Measurements from ENCODE around the gene HERC2. TPM values are rescaled to one million over a fixed set of nuclear protein-coding genes. Genes with fewer than 3 reads are reported as not detected.

Gene HERC2
- total and polyA plus RNA-seq, 9 donors: 33.3 to 83.3 (median 48.9) TPM

DNA sequence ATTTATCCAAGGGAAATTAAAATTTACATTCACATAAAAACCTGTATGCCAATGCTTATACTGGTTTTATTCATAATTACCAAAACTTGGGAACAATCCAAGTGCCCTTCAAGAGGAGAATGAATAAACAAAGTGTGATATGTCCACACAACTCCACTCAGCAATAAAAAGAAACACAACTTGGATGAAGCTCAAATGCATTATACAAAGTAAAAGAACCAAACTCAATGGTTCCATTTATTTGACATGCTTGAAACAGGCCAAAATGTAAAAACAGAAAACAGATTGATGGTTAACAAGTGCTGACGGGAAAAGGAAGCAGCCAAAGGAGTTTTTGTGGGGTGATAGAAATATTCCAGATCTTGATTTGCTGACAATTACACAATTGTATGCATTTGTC, 246.4 kb downstream of the HERC2 start:
- H3K27me3 ChIP-seq: no peaks in the 10 kb centered on the region
- DNase-seq: no peak
- no peaks in the 10 kb centered on the region for H3K4me1 ChIP-seq (ENCODE audit: insufficient read depth)
- no peaks in the 10 kb centered on the region for H3K9me3 ChIP-seq
- TF ChIP-seq EP300 (IDR thresholded peaks at IDR 0.05): no peak
- TF ChIP-seq POLR2A (IDR thresholded peaks at IDR 0.05): no peak
- TF ChIP-seq, protein P1, sequence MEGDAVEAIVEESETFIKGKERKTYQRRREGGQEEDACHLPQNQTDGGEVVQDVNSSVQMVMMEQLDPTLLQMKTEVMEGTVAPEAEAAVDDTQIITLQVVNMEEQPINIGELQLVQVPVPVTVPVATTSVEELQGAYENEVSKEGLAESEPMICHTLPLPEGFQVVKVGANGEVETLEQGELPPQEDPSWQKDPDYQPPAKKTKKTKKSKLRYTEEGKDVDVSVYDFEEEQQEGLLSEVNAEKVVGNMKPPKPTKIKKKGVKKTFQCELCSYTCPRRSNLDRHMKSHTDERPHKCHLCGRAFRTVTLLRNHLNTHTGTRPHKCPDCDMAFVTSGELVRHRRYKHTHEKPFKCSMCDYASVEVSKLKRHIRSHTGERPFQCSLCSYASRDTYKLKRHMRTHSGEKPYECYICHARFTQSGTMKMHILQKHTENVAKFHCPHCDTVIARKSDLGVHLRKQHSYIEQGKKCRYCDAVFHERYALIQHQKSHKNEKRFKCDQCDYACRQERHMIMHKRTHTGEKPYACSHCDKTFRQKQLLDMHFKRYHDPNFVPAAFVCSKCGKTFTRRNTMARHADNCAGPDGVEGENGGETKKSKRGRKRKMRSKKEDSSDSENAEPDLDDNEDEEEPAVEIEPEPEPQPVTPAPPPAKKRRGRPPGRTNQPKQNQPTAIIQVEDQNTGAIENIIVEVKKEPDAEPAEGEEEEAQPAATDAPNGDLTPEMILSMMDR (IDR thresholded peaks at IDR 0.05): no peak
- intact Hi-C loops (cut with DNase I): no loop called here
- no peak overlapping the region for H3K27ac ChIP-seq
- WGBS, 3 donors: 51 to 58% (median 53%) methylated on average over 1 of the region's 1 CpG
- H3K4me3 ChIP-seq: no peak overlapping the region
- H3K36me3 ChIP-seq: no peaks in the 10 kb centered on the region

DNA sequence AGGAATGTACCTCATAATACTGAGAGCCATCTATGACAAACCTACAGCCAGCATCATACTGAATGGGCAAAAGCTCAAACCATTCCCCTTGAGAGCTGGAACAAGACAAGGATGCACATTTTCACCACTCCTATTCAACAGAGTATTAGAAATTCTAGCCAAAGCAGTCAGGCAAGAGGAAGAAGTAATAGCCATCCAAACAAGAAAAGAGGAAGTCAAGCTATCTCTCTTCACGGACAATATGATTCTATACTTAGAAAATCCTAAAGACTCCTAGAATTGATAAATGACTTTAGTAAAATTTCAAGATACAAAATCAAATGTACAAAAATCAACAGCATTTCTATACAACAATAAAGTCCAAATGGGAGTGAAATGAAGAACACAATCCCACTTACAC, 253.0 kb downstream of the HERC2 start:
- H3K9me3 ChIP-seq: peaks cover 0 to 4% of the 10 kb centered on the region in 2 donors
- H3K4me1 ChIP-seq (ENCODE audit: insufficient read depth): no peaks in the 10 kb centered on the region
- DNase-seq: no peak
- TF ChIP-seq EP300 (IDR thresholded peaks at IDR 0.05): no peak
- H3K36me3 ChIP-seq: no peaks in the 10 kb centered on the region
- no peak overlapping the region for H3K27ac ChIP-seq
- intact Hi-C loops (cut with DNase I): no loop called here
- H3K4me3 ChIP-seq: no peak overlapping the region
- H3K27me3 ChIP-seq: no peaks in the 10 kb centered on the region
- WGBS, 3 donors: 54 to 57% (median 55%) methylated on average over 1 of the region's 1 CpG

DNA sequence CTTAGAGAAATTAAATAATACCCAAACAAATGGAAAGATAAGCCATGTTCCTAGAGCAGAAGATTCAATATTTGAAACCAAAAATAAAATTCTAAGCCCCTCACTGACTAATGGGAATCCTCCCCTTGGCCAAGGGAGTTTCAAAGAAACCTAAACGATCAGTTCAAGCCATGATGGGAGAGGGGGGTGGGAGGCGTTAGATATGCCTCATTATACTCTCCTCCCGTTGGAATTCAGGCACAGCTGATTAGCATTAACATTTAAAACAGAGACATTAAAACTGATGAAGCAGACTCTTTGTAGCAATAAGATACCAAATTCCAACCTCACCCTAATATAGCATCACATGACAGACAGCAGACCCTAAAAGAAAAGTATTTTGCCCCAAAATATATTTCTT, 255.7 kb downstream of the HERC2 start:
- no peaks in the 10 kb centered on the region for H3K36me3 ChIP-seq
- no peak overlapping the region for H3K4me3 ChIP-seq
- no peak overlapping the region for H3K27ac ChIP-seq
- intact Hi-C loops (cut with DNase I): no loop called here
- H3K4me1 ChIP-seq (ENCODE audit: insufficient read depth): no peaks in the 10 kb centered on the region
- TF ChIP-seq EP300 (IDR thresholded peaks at IDR 0.05): no peak
- H3K9me3 ChIP-seq: peaks cover 0 to 4% of the 10 kb centered on the region in 2 donors
- no peaks in the 10 kb centered on the region for H3K27me3 ChIP-seq
- WGBS, 3 donors: 5 to 13% (median 7%) methylated on average over 3 of the region's 3 CpGs
- no peak for DNase-seq

Small RNA genes within 50 kb of the gene (small RNA-seq; reads per million reads assigned to genes)
- gene AC091304.5: not detected

Other genes with a start within 250 kb of the HERC2 start
- gene OCA2, start 222.9 kb downstream of the HERC2 start, total RNA-seq: 1 to 10 TPM in 2 of 7 donors, under 1 TPM in 4, not detected in 1; 0.37 to 2.6 (median 0.68) TPM
- 1 to 10 TPM in 1 of 2 donors, under 1 TPM in 1; 0.31 to 3.5 TPM for gene OCA2, start 222.9 kb downstream of the HERC2 start, polyA plus RNA-seq
- not detected for gene GOLGA6L24, start 35.9 kb upstream of the HERC2 start, total RNA-seq
- not detected for gene GOLGA6L24, start 35.9 kb upstream of the HERC2 start, polyA plus RNA-seq
- gene GOLGA8F, start 56.5 kb upstream of the HERC2 start, total RNA-seq: not detected
- not detected for gene GOLGA8F, start 56.5 kb upstream of the HERC2 start, polyA plus RNA-seq
- not detected for gene GOLGA8G, start 210.8 kb upstream of the HERC2 start, total RNA-seq
- gene GOLGA8G, start 210.8 kb upstream of the HERC2 start, polyA plus RNA-seq: not detected
- not detected for gene GOLGA6L25, start 231.4 kb upstream of the HERC2 start, total RNA-seq
- not detected for gene GOLGA6L25, start 231.4 kb upstream of the HERC2 start, polyA plus RNA-seq

Data from ovary (tissue), 9 donors.